ENCODE measurements around the gene PLET1. TPM values are rescaled to one million over a fixed set of nuclear protein-coding genes. Genes with fewer than 3 reads are reported as not detected.

The PLET1 gene
- total RNA-seq, 1 experiment from 2014 or later = not detected

GRCh38 chr11:112219476-112220232, 41.0 kb downstream of the PLET1 start:
- no peak overlapping the region for H3K4me2 ChIP-seq (ENCODE audit: low read length)
- ATAC-seq (peak; percentile 100), DNase-seq (ENCODE audit: low read depth, low spot score) (peak; percentile 71)
- POLR2A ChIA-PET = interaction anchor here (1.0 kb wide), 1 partner anchor 133 kb away, joined by 3 read pairs; the partner anchor contains the start of genes SDHD and TIMM8B
- no peak overlapping the region for H2AFZ ChIP-seq (ENCODE audit: low read depth, low read length, poor library complexity, severe bottlenecking)
- no peaks in the 10 kb centered on the region for H3K4me1 ChIP-seq (ENCODE audit: control insufficient read depth in 1 of 2, insufficient read depth in 2 of 2, low read length in 2 of 2)
- no peak overlapping the region for H3K9ac ChIP-seq (ENCODE audit: low read length)
- CTCF ChIA-PET = interaction anchor here (0.8 to 3.4 kb wide), 10 partner anchors 57 to 1070 kb away, joined by 3 to 73 read pairs (median 4); no protein-coding TSS in a partner anchor
- H3K79me2 ChIP-seq (ENCODE audit: insufficient read depth, low read length) = no peaks in the 10 kb centered on the region
- no peak overlapping the region for H3K27ac ChIP-seq (ENCODE audit: low read depth, low read length)
- no peak for TF ChIP-seq JUND (IDR thresholded peaks at IDR 0.05)
- TF ChIP-seq EZH2 (IDR thresholded peaks at IDR 0.05) = no peak
- peak; percentile 57 to 85 (median 77) for TF ChIP-seq CTCF (IDR thresholded peaks at IDR 0.05 in 2 of 3, conservative IDR thresholded peaks at IDR 0.05 in 1 of 3; ENCODE audit: borderline replicate concordance in 1 of 3, insufficient read depth in 1 of 3, low read depth in 2 of 3, low read length in 2 of 3)
- TF ChIP-seq CBX3 (IDR thresholded peaks at IDR 0.05; ENCODE audit: low read depth) = no peak
- no peak for TF ChIP-seq POLR2AphosphoS5 (IDR thresholded peaks at IDR 0.05; ENCODE audit: low read depth, low read length)
- peak; percentile 93 for TF ChIP-seq RAD21 (IDR thresholded peaks at IDR 0.05; ENCODE audit: low read depth)
- no peak for TF ChIP-seq SP1 (IDR thresholded peaks at IDR 0.05; ENCODE audit: low read depth)
- no peak for TF ChIP-seq ZFX (IDR thresholded peaks at IDR 0.05)
- TF ChIP-seq ZBTB33 (IDR thresholded peaks at IDR 0.05; ENCODE audit: extremely low read depth, insufficient replicate concordance, low read length) = no peak
- TF ChIP-seq ATF3 (IDR thresholded peaks at IDR 0.05) = no peak
- no peak for TF ChIP-seq FOSL1 (IDR thresholded peaks at IDR 0.05; ENCODE audit: low read depth)
- no peak for TF ChIP-seq POLR2A (IDR thresholded peaks at IDR 0.05; ENCODE audit: borderline replicate concordance, extremely low read depth, insufficient read depth, insufficient read length)
- no peak for TF ChIP-seq YY1 (IDR thresholded peaks at IDR 0.05; ENCODE audit: extremely low read depth, insufficient replicate concordance, low read depth, low read length)
- no peak for TF ChIP-seq SIN3A (IDR thresholded peaks at IDR 0.05; ENCODE audit: low read depth)
- BruUV-seq (replicated peaks) = no TSS peak
- H4K20me1 ChIP-seq (ENCODE audit: insufficient read depth) = no peaks in the 10 kb centered on the region
- H3K9me2 ChIP-seq (ENCODE audit: insufficient read depth) = no peaks in the 10 kb centered on the region
- H3K9me3 ChIP-seq (ENCODE audit: control insufficient read depth in 1 of 2, insufficient read depth in 1 of 2, low read depth in 1 of 2, low read length in 2 of 2) = no peaks in the 10 kb centered on the region
- no peak overlapping the region for H3K4me3 ChIP-seq (replicated peaks in 1 of 2; ENCODE audit: low read depth in 1 of 2, low read length in 2 of 2)
- RAD21 ChIA-PET (ENCODE audit: low non-redundant PET in 1 of 2, low total read pairs in 2 of 2, uncharacterized antibody in 2 of 2, unreplicated experiment in 2 of 2) = interaction anchor here in 1 of 2 experiments (0.6 to 1.6 kb wide), 2 partner anchors 60 to 293 kb away, joined by 3 to 7 read pairs; no protein-coding TSS in a partner anchor
- no peaks in the 10 kb centered on the region for H3K27me3 ChIP-seq (ENCODE audit: insufficient read depth, low read length)
- no peaks in the 10 kb centered on the region for H3K36me3 ChIP-seq (ENCODE audit: control insufficient read depth in 1 of 2, insufficient read depth in 2 of 2, low read length in 2 of 2)
- intact Hi-C loops (cut with micrococcal nuclease) = loop anchor here (1.0 to 5.0 kb wide), 6 partner anchors 61 to 1069 kb away; no protein-coding TSS in a partner anchor

Data from HCT116 (cell line).